Measurements from ENCODE around the gene CENPS. TPM values are rescaled to one million over a fixed set of nuclear protein-coding genes. Genes with fewer than 3 reads are reported as not detected.
A peak's percentile ranks its signal among the peaks of the same experiment; 100 is the strongest.
"Not testable (repeated sequence)": the region's sequence is repeated elsewhere in the genome, so short reads cannot be mapped to it uniquely, and the experiment has no call there.

The CENPS gene
- total RNA-seq, 1 experiment from 2014 or later: 16.3 TPM

GRCh38 chr1:10473145-10473765, 43.0 kb downstream of the CENPS start:
- Histone ChIP-seq H3K4me2 (ENCODE audit: low read length) (peak overlapping the region; percentile 94; the same call in 1 of the 2 replicates), H3K79me2 (ENCODE audit: low read length) (peaks cover 52% of the 10 kb centered on the region), H3K9ac (ENCODE audit: low read length) (no peak overlapping the region), H3F3A (ENCODE audit: low read length, unreplicated experiment) (no peaks in the 10 kb centered on the region), H3K27ac (ENCODE audit: low read length) (no peak overlapping the region), H3K9me3 (ENCODE audit: low read length) (no peaks in the 10 kb centered on the region), H2AFZ (ENCODE audit: low read length) (peak overlapping the region; percentile 95), H4K20me1 (ENCODE audit: low read length) (no peaks in the 10 kb centered on the region), H3K4me1 (ENCODE audit: insufficient read depth, low read length) (peaks cover 24% of the 10 kb centered on the region), H3K36me3 (ENCODE audit: low read depth, low read length) (peaks cover 3% of the 10 kb centered on the region), H3K27me3 (ENCODE audit: low read length) (no peaks in the 10 kb centered on the region), H3K9me2 (replicated peaks; ENCODE audit: low read length) (no peaks in the 10 kb centered on the region), H3K4me3 (ENCODE audit: low read length) (peak overlapping the region; percentile 92; the same call in 1 of the 2 replicates)
- CTCF ChIA-PET: no interaction called here
- intact Hi-C loops (cut with micrococcal nuclease): no loop called here
- TF ChIP-seq EZH2 (IDR thresholded peaks at IDR 0.05; ENCODE audit: low read length, unreplicated experiment) (no peak), EZH2phosphoT487 (IDR thresholded peaks at IDR 0.05; ENCODE audit: borderline replicate concordance, low read length) (no peak)
- TF ChIP-seq, protein P1, sequence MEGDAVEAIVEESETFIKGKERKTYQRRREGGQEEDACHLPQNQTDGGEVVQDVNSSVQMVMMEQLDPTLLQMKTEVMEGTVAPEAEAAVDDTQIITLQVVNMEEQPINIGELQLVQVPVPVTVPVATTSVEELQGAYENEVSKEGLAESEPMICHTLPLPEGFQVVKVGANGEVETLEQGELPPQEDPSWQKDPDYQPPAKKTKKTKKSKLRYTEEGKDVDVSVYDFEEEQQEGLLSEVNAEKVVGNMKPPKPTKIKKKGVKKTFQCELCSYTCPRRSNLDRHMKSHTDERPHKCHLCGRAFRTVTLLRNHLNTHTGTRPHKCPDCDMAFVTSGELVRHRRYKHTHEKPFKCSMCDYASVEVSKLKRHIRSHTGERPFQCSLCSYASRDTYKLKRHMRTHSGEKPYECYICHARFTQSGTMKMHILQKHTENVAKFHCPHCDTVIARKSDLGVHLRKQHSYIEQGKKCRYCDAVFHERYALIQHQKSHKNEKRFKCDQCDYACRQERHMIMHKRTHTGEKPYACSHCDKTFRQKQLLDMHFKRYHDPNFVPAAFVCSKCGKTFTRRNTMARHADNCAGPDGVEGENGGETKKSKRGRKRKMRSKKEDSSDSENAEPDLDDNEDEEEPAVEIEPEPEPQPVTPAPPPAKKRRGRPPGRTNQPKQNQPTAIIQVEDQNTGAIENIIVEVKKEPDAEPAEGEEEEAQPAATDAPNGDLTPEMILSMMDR (conservative IDR thresholded peaks at IDR 0.05; ENCODE audit: low read depth, low read length): no peak
- BruUV-seq (replicated peaks): no TSS peak
- no peak for ATAC-seq
- POLR2A ChIA-PET (ENCODE audit: unreplicated experiment): no interaction called here
- no peak for DNase-seq

GRCh38 chr1:10474309-10474612, 44.0 kb downstream of the CENPS start:
- H3K9ac ChIP-seq (ENCODE audit: low read length); intact Hi-C loops (cut with micrococcal nuclease); H4K20me1 ChIP-seq (ENCODE audit: low read length); H3K9me3 ChIP-seq (ENCODE audit: low read length); H3K27me3 ChIP-seq (ENCODE audit: low read length); BruUV-seq (replicated peaks); H3K9me2 ChIP-seq (replicated peaks; ENCODE audit: low read length); H3K27ac ChIP-seq (ENCODE audit: low read length); CTCF ChIA-PET; H3K36me3 ChIP-seq (ENCODE audit: low read depth, low read length); POLR2A ChIA-PET (ENCODE audit: unreplicated experiment); DNase-seq; H3F3A ChIP-seq (ENCODE audit: low read length, unreplicated experiment); ATAC-seq: not testable (repeated sequence)
- Histone ChIP-seq H3K79me2 (ENCODE audit: low read length) (peaks cover 62% of the 10 kb centered on the region), H3K4me2 (ENCODE audit: low read length) (peak overlapping the region; percentile 94), H3K4me3 (ENCODE audit: low read length) (peak overlapping the region; percentile 74; the same call in 1 of the 2 replicates), H3K4me1 (ENCODE audit: insufficient read depth, low read length) (peaks cover 24% of the 10 kb centered on the region), H2AFZ (ENCODE audit: low read length) (peak overlapping the region; percentile 73)

DNA sequence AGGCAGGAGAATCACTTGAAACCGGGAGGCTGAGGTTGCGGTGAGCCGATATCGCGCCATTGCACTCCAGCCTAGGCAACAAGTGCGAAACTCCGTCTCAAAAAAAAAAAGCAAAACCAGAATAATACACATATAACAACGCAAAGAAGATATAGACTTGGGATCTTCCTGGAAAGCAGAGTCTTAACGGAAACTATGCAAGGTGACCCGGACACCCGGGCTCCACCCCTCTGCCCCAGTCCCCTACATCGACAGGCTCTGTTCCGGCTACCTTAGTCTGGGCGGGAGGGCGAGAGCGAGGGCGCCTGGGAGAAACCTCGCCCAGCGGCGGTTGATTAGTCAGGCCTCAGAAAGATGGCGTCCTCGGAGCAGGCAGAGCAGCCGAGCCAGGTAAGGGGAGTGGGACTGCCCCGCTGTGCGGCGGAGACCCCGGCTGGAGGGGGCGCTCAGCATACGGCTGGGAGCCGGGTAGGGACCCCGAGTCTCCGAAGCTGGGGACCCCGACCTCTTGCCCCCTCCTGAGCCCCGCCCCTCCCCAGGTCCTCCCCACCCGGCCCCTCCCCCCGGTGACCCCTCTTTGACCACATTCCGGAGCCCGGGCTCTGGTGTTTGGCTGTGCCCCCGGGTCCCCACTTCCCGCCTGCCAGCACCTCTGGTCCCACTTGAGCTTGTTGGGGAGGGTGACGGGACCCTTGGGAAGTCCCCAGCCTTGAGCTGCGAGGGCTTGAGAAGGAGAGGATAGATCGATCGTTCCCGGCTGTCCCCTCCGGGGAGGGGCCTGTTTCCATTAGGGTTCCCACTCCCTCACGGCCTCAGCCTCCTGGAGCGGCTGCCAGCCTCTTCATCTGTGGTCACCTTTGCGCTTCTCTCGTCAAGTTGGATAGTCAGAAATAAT, 44.6 kb downstream of the CENPS start, which contains the start of gene PEX14:
PEX14 (plus strand) TSS at position 338 of the 895 bp plus-strand sequence; CDS start at position 355, 17 bp downstream.
- ATAC-seq (peak; percentile 81), DNase-seq (peak; percentile 88)
- POLR2A ChIA-PET (ENCODE audit: unreplicated experiment): interaction anchor here (0.6 kb wide), 1 partner anchor 481 kb away, joined by 18 read pairs; no protein-coding TSS in a partner anchor
- no peak within 1 kb of the TSS for H3K27ac ChIP-seq (ENCODE audit: low read length)
- H3K36me3 ChIP-seq (ENCODE audit: low read depth, low read length): no peaks in the 10 kb centered on the region; the same call in 1 of the 2 replicates
- peak within 1 kb of the TSS; percentile 69 for H3K9ac ChIP-seq (ENCODE audit: low read length)
- peak within 1 kb of the TSS; percentile 94 for H3K4me2 ChIP-seq (ENCODE audit: low read length)
- H3F3A ChIP-seq (ENCODE audit: low read length, unreplicated experiment): no peaks in the 10 kb centered on the region
- H4K20me1 ChIP-seq (ENCODE audit: low read length): 0 out of 2 replicates have a peak, but pooled peaks cover 5% of the 10 kb centered on the region
- BruUV-seq (replicated peaks): no TSS peak
- TF ChIP-seq EZH2phosphoT487 (IDR thresholded peaks at IDR 0.05; ENCODE audit: borderline replicate concordance, low read length) (no peak), EZH2 (IDR thresholded peaks at IDR 0.05; ENCODE audit: low read length, unreplicated experiment) (no peak)
- TF ChIP-seq, protein P1 (conservative IDR thresholded peaks at IDR 0.05; ENCODE audit: low read depth, low read length): no peak
- peaks cover 67% of the 10 kb centered on the region for H3K79me2 ChIP-seq (ENCODE audit: low read length)
- CTCF ChIA-PET: no interaction called here
- H3K4me1 ChIP-seq (ENCODE audit: insufficient read depth, low read length): peaks cover 24% of the 10 kb centered on the region
- no peaks in the 10 kb centered on the region for H3K9me2 ChIP-seq (replicated peaks; ENCODE audit: low read length)
- no peaks in the 10 kb centered on the region for H3K27me3 ChIP-seq (ENCODE audit: low read length)
- no peaks in the 10 kb centered on the region for H3K9me3 ChIP-seq (ENCODE audit: low read length)
- peak within 1 kb of the TSS; percentile 73 for H2AFZ ChIP-seq (ENCODE audit: low read length)
- H3K4me3 ChIP-seq (ENCODE audit: low read length): peak within 1 kb of the TSS; percentile 74
- intact Hi-C loops (cut with micrococcal nuclease): no loop called here

Data from PC-3 (cell line).